Effector memory CD4-positive, alpha-beta T cell (primary cell): Measurements from ENCODE around the gene BCKDHB.

ENCODE experiments used
- DNase-seq, 3 donors: peaks; one replicate each; pipeline ENCODE4 v3.0.0-alpha.2; 2020
- H3K27ac ChIP-seq: 2 replicates; pipeline ENCODE4 v1.7.0; 2013; ENCODE audit warnings: mild to moderate bottlenecking, low read length, moderate library complexity; ENCODE audit not compliant: insufficient read depth, poor library complexity, severe bottlenecking
- H3K27me3 ChIP-seq: replicated peaks from 2 replicates; pipeline ENCODE4 v1.7.0; 2013; ENCODE audit warnings: mild to moderate bottlenecking, low read length; ENCODE audit not compliant: insufficient read depth, control insufficient read depth, poor library complexity, severe bottlenecking
- H3K36me3 ChIP-seq: 2 replicates; pipeline ENCODE4 v1.7.0; 2013; ENCODE audit warnings: mild to moderate bottlenecking, low read length, moderate library complexity; ENCODE audit not compliant: control insufficient read depth, insufficient read depth
- H3K4me1 ChIP-seq: 2 replicates; pipeline ENCODE4 v1.7.0; 2013; ENCODE audit warnings: low read length, mild to moderate bottlenecking; ENCODE audit not compliant: control insufficient read depth, insufficient read depth, poor library complexity, severe bottlenecking
- H3K4me3 ChIP-seq: 2 replicates; pipeline ENCODE4 v1.7.0; 2013; ENCODE audit warnings: low read length, low read depth, mild to moderate bottlenecking; ENCODE audit not compliant: insufficient read depth, poor library complexity, severe bottlenecking
- H3K9me3 ChIP-seq: 2 replicates; pipeline ENCODE4 v1.7.0; 2013; ENCODE audit warnings: mild to moderate bottlenecking, low read length, moderate library complexity; ENCODE audit not compliant: control insufficient read depth

Gene BCKDHB

GRCh38 chr6:80331522-80331921 lies 225.1 kb downstream of the BCKDHB start:
- DNase-seq, result no peak
- H3K4me1 ChIP-seq, result no peaks in the 10 kb centered on the region
- no peak overlapping the region for H3K27ac ChIP-seq
- no peaks in the 10 kb centered on the region for H3K36me3 ChIP-seq
- H3K27me3 ChIP-seq, result no peaks in the 10 kb centered on the region
- H3K9me3 ChIP-seq, result no peaks in the 10 kb centered on the region
- H3K4me3 ChIP-seq, result no peak overlapping the region

DNA sequence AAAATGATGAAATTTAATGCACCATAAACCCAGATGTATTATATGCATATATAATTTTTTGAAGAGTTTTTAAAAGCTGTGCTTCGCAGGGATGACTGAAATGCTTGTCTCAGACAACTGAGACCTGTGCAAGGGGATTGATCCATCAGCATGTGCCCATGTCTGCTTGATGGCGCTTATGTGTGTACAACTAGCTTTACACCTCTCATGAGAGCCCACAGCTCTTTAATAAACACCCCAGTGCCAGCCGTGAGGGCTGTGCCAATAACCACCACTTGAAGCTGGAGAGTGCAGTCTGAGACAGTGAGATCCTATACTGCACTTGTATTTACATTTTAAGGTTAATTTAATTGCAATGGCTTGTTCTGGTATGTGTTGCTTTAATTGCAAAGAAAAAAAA lies 225.5 kb downstream of the BCKDHB start:
- no peak for DNase-seq
- Histone ChIP-seq H3K27me3 (no peaks in the 10 kb centered on the region), H3K4me1 (no peaks in the 10 kb centered on the region), H3K36me3 (no peaks in the 10 kb centered on the region), H3K9me3 (no peaks in the 10 kb centered on the region), H3K4me3 (no peak overlapping the region), H3K27ac (no peak overlapping the region)

DNA sequence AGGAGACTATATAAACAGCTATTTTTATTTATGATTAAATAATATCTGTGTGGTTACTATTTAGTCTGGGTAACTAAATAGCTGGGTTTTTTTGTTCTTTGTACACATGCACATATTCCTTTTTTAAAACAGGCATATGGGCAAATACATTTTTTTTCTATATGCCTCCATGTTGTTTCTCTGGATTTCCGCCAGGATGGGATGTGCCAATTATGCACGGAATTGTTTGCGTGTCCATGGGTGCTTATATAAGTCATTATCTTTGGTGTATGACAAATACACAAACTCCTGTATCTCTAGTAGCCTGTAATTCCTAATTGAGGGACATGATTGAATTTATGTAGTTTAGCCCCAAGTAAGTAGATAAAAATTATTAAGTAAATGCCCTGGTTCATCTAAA lies 226.9 kb downstream of the BCKDHB start:
- no peak overlapping the region for H3K4me3 ChIP-seq

GRCh38 chr6:80335121-80335531 lies 228.7 kb downstream of the BCKDHB start:
- Histone ChIP-seq H3K27ac (no peak overlapping the region), H3K27me3 (no peaks in the 10 kb centered on the region), H3K4me3 (no peak overlapping the region), H3K9me3 (no peaks in the 10 kb centered on the region), H3K4me1 (no peaks in the 10 kb centered on the region), H3K36me3 (no peaks in the 10 kb centered on the region)
- no peak for DNase-seq

More for the DNA sequence above, 226.9 kb downstream of the BCKDHB start:
- no peaks in the 10 kb centered on the region for H3K9me3 ChIP-seq
- H3K36me3 ChIP-seq, result no peaks in the 10 kb centered on the region
- no peaks in the 10 kb centered on the region for H3K4me1 ChIP-seq
- H3K27ac ChIP-seq, result no peak overlapping the region
- H3K27me3 ChIP-seq, result no peaks in the 10 kb centered on the region
- no peak for DNase-seq

GRCh38 chr6:80336911-80337310 lies 230.4 kb downstream of the BCKDHB start:
- H3K27me3 ChIP-seq, result no peaks in the 10 kb centered on the region
- no peak overlapping the region for H3K4me3 ChIP-seq
- no peaks in the 10 kb centered on the region for H3K4me1 ChIP-seq
- no peak for DNase-seq
- no peaks in the 10 kb centered on the region for H3K9me3 ChIP-seq
- H3K36me3 ChIP-seq, result no peaks in the 10 kb centered on the region
- H3K27ac ChIP-seq, result no peak overlapping the region

DNA sequence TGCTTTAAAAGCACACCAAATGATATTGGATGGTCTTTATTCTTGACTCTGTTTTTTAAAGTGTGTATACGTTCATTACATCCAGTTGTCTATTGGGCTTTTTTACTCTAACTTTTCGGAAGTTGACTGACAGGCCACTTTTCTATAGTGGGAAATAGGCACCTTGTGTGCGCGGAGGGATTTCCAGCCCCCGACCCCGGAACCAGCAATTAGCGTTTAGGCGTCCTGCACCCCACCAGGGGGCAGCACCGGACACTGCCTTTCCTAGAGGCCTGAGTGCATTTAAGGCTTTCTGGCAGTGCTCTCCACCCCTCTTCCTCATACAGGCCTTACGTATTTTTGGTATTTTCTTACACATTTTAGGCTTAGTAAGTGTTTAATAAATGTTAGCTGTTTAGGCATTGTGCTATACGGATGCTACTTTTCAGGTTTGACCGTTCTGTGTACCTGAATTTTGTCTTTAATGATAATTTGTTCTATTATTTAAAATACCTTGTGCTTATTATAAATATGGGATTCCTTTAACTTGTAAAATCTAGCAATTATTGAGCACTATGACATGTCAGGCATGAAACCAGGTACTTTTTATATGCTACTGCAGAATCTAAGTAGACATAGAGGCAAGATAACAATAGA lies 231.8 kb downstream of the BCKDHB start:
- H3K4me3 ChIP-seq, result no peak overlapping the region
- no peaks in the 10 kb centered on the region for H3K4me1 ChIP-seq
- DNase-seq, result peak in 1 of 3 donors; percentile 45
- no peaks in the 10 kb centered on the region for H3K27me3 ChIP-seq
- no peaks in the 10 kb centered on the region for H3K36me3 ChIP-seq
- H3K9me3 ChIP-seq, result no peaks in the 10 kb centered on the region
- no peak overlapping the region for H3K27ac ChIP-seq

GRCh38 chr6:80339421-80339820 lies 232.9 kb downstream of the BCKDHB start:
- DNase-seq, result no peak
- Histone ChIP-seq H3K36me3 (no peaks in the 10 kb centered on the region), H3K27ac (no peak overlapping the region), H3K27me3 (no peaks in the 10 kb centered on the region), H3K9me3 (no peaks in the 10 kb centered on the region), H3K4me3 (no peak overlapping the region), H3K4me1 (no peaks in the 10 kb centered on the region)

DNA sequence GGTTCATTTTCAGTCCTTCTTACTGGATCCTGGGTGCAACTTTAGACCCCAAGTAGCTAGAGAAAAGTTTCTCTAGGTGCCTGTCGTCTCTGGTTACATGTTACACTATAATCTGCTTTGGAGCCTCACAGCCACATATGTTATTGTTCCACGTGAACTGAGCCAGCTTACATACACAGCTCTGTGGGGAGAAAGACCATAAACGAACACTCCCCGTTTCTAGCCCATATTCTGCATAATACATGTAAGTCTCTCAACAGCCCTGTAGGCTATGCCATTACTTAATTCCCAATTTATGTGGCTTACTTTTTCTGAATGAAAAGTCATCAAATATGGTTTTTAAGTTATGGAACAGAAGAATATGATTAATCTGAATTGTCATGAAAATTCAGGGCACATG lies 233.8 kb downstream of the BCKDHB start:
- no peaks in the 10 kb centered on the region for H3K27me3 ChIP-seq
- H3K27ac ChIP-seq, result no peak overlapping the region
- DNase-seq, result no peak
- no peaks in the 10 kb centered on the region for H3K36me3 ChIP-seq
- no peaks in the 10 kb centered on the region for H3K9me3 ChIP-seq
- H3K4me1 ChIP-seq, result no peaks in the 10 kb centered on the region
- H3K4me3 ChIP-seq, result no peak overlapping the region

GRCh38 chr6:80340686-80341085 lies 234.2 kb downstream of the BCKDHB start:
- Histone ChIP-seq H3K4me1 (no peaks in the 10 kb centered on the region), H3K4me3 (no peak overlapping the region), H3K27me3 (no peaks in the 10 kb centered on the region), H3K36me3 (no peaks in the 10 kb centered on the region), H3K9me3 (no peaks in the 10 kb centered on the region), H3K27ac (no peak overlapping the region)
- DNase-seq, result no peak

GRCh38 chr6:80341330-80341729 lies 234.9 kb downstream of the BCKDHB start:
- no peaks in the 10 kb centered on the region for H3K4me1 ChIP-seq
- no peak for DNase-seq
- no peaks in the 10 kb centered on the region for H3K9me3 ChIP-seq
- H3K27ac ChIP-seq, result no peak overlapping the region
- no peak overlapping the region for H3K4me3 ChIP-seq
- H3K36me3 ChIP-seq, result no peaks in the 10 kb centered on the region
- H3K27me3 ChIP-seq, result no peaks in the 10 kb centered on the region
